Panc1 (cell line): ENCODE results near the gene DNAH6. TPM values are rescaled to one million over a fixed set of nuclear protein-coding genes. Genes with fewer than 3 reads are reported as not detected.

ENCODE experiments used
- ATAC-seq: fragments of 200-7000 bp; cut with Tn5 transposase; 2 replicates; pipeline ENCODE4 v1.9.1; 2020; ENCODE audit warnings: mild to moderate bottlenecking, moderate library complexity
- BruUV-seq: library from RNA; stranded (reverse); fragments of 400-500 nt; replicated peaks from 2 replicates; lab custom pipeline; 2021; lab: Mats Ljungman, UMichigan
- CTCF ChIA-PET: fragments of 300-600 bp; sonication (Branson Sonifier 250); formaldehyde crosslinking; loops from one replicate; lab custom pipeline; 2022; ENCODE audit warnings: antibody characterized with exemption; lab: Charles Lee
- POLR2A ChIA-PET: fragments of 300-600 bp; sonication (Branson Sonifier 250); formaldehyde crosslinking; loops from one replicate; lab custom pipeline; 2022; ENCODE audit warnings: antibody characterized with exemption; lab: Charles Lee
- DNase-seq: peaks from one replicate; pipeline ENCODE4 v3.0.0-alpha.2; 2010; ENCODE audit warnings: low read depth, low spot score
- H3K27ac ChIP-seq: 2 replicates; pipeline ENCODE4 v1.5.1; 2011; ENCODE audit warnings: mild to moderate bottlenecking, low read length, inconsistent platforms
- H3K27me3 ChIP-seq: fragments of 200-500 bp; sonication (Bioruptor generic); 2 replicates; pipeline ENCODE4 v1.6.0; 2014; ENCODE audit warnings: low read length, inconsistent platforms; ENCODE audit not compliant: control insufficient read depth, insufficient read depth
- H3K36me3 ChIP-seq: fragments of 200-500 bp; sonication (Bioruptor generic); 2 replicates; pipeline ENCODE4 v1.5.1; 2014; ENCODE audit warnings: inconsistent platforms, mild to moderate bottlenecking, low read length, moderate library complexity; ENCODE audit not compliant: control insufficient read depth, insufficient read depth
- H3K4me1 ChIP-seq: 2 replicates; pipeline ENCODE4 v1.5.1; 2011; ENCODE audit warnings: inconsistent platforms, mild to moderate bottlenecking, low read length, moderate library complexity; ENCODE audit not compliant: control insufficient read depth, insufficient read depth
- H3K4me3 ChIP-seq, 2 experiments: 2 replicates each; pipeline ENCODE4 v1.5.1; 2011 to 2012; ENCODE audit warnings: low read depth in 2 of 2, low read length in 2 of 2, mild to moderate bottlenecking in 2 of 2, inconsistent platforms in 1 of 2, moderate library complexity in 1 of 2
- H3K9me3 ChIP-seq: fragments of 200-500 bp; sonication (Bioruptor generic); 2 replicates; pipeline ENCODE4 v1.5.1; 2014; ENCODE audit warnings: low read depth, mild to moderate bottlenecking, inconsistent platforms, low read length, moderate library complexity; ENCODE audit not compliant: control insufficient read depth, insufficient read depth
- CTCF ChIP-seq: fragments of 450-650 bp; IDR thresholded peaks from 2 replicates; pipeline ENCODE4 v1.5.1; 2017; ENCODE audit warnings: mild to moderate bottlenecking
- POLR2AphosphoS5 ChIP-seq: IDR thresholded peaks from 2 replicates; pipeline ENCODE4 v1.6.1; 2012; ENCODE audit warnings: mild to moderate bottlenecking, low read depth, low read length, moderate library complexity
- REST ChIP-seq, 2 experiments: IDR thresholded peaks; 2 replicates each; pipeline ENCODE4 v1.6.1; 2011 to 2012; ENCODE audit warnings: low read depth in 2 of 2, control low read depth in 1 of 2, low read length in 1 of 2, mild to moderate bottlenecking in 1 of 2, moderate library complexity in 1 of 2; ENCODE audit not compliant: insufficient read depth in 1 of 2
- SIN3A ChIP-seq: IDR thresholded peaks from 2 replicates; pipeline ENCODE4 v1.6.1; 2012; ENCODE audit warnings: low read depth, mild to moderate bottlenecking, low read length, moderate library complexity, borderline replicate concordance; ENCODE audit not compliant: insufficient read depth
- TCF7L2 ChIP-seq: IDR thresholded peaks from 2 replicates; pipeline ENCODE4 v1.6.1; 2011; ENCODE audit warnings: mild to moderate bottlenecking, low read depth, low read length, inconsistent platforms
- in situ Hi-C: cut with HindIII; loops from 2 replicates; pipeline ENCODE4 v1.10.0; 2016; ENCODE audit warnings: low sequenced_read_pairs, low pct_unique_long_range_greater_than_20kb
- intact Hi-C: fragments of 100-400 bp; cut with micrococcal nuclease; formaldehyde crosslinking; loops from one replicate; pipeline ENCODE4 v1.10.0; 2022; ENCODE audit not compliant: unreplicated experiment
- total RNA-seq: library from RNA; stranded (reverse); gene quantifications from one replicate; pipeline ENCODE4 v1.2.1, GENCODE V29; 2021; ENCODE audit not compliant: unreplicated experiment

DNAH6 gene
- total RNA-seq, 1 experiment from 2014 or later = 0.26 TPM

DNA sequence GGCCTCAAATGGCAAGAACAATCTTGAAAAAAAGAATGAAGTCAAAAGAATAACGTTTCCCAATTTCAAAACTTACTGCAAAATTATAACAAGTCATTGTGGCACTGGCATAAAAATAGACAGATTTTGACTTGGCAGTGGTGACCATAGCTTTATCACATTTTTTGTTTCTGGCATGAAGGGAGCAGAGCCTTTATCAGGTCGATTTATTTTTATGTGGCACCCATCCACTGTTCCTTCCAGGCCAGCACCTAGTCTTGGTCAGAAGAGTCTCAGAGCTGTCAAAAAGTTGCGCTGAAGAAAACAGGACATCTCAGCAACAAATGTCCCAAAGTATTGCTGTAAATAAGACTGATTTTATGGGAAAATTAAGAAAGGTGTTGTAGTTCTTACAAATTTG lies 272.2 kb downstream of the DNAH6 start:
- Histone ChIP-seq H3K27me3 (no peaks in the 10 kb centered on the region), H3K4me1 (no peaks in the 10 kb centered on the region), H3K36me3 (no peaks in the 10 kb centered on the region), H3K27ac (no peak overlapping the region), H3K9me3 (no peaks in the 10 kb centered on the region), H3K4me3 (no peak overlapping the region)
- DNase-seq (no peak), ATAC-seq (no peak)
- intact Hi-C loops (no loop called here), in situ Hi-C loops (no loop called here)
- CTCF ChIA-PET = no interaction called here
- TF ChIP-seq REST (IDR thresholded peaks at IDR 0.05; ENCODE audit: insufficient read depth in 1 of 2, low read depth in 2 of 2, low read length in 1 of 2) (no peak), SIN3A (no peak), POLR2AphosphoS5 (no peak), TCF7L2 (no peak), CTCF (no peak)
- no TSS peak for BruUV-seq
- POLR2A ChIA-PET = no interaction called here

DNA sequence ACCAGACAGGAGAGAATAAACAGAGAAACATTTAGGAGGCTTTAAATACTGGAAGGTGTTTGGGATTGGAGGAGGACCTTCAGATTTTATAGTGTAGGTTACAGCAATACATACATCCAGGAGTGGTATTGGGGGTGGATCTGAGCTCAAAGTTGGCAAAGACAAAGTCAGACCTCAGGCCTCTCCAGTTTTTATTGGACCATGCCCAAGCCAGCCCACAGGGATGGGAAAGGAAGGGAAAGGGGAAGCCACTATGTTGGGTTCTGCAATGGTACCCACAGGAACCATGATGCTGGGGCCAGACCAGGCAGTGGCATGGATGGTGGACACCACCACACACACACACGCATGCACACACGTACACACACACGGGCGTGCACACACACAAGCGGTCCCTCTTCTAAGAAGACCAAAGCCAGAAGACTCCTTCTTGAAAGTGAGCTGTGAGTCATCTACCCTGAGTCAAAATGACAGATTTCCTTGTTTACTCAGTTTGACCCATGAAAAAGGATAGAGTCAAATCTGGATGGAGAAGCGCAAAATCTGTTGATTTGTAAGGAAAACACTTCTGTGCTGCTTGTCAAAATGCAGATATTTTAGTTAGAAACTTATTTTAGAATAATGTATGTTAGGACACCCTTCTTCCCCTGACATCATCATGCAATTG lies 276.7 kb downstream of the DNAH6 start:
- POLR2A ChIA-PET = no interaction called here
- no peak overlapping the region for H3K27ac ChIP-seq
- intact Hi-C loops (no loop called here), in situ Hi-C loops (no loop called here)
- no peak for DNase-seq
- H3K4me1 ChIP-seq = no peaks in the 10 kb centered on the region
- CTCF ChIA-PET = no interaction called here
- H3K27me3 ChIP-seq = no peaks in the 10 kb centered on the region
- H3K9me3 ChIP-seq = no peaks in the 10 kb centered on the region
- no peak for ATAC-seq
- no peak for TF ChIP-seq CTCF
- no peak for TF ChIP-seq SIN3A
- TF ChIP-seq POLR2AphosphoS5 = no peak
- TF ChIP-seq REST (IDR thresholded peaks at IDR 0.05; ENCODE audit: insufficient read depth in 1 of 2, low read depth in 2 of 2, low read length in 1 of 2) = no peak
- no peak for TF ChIP-seq TCF7L2
- H3K4me3 ChIP-seq = no peak overlapping the region
- H3K36me3 ChIP-seq = no peaks in the 10 kb centered on the region
- no TSS peak for BruUV-seq
